ENCODE measurements around the gene MON2.

Gene MON2

GRCh38 chr12:62606654-62607053, 140.0 kb downstream of the MON2 start:
- no peak for DNase-seq (ENCODE audit: low read depth)

GRCh38 chr12:62613081-62613480, 146.5 kb downstream of the MON2 start:
- DNase-seq (ENCODE audit: low read depth): no peak

DNA sequence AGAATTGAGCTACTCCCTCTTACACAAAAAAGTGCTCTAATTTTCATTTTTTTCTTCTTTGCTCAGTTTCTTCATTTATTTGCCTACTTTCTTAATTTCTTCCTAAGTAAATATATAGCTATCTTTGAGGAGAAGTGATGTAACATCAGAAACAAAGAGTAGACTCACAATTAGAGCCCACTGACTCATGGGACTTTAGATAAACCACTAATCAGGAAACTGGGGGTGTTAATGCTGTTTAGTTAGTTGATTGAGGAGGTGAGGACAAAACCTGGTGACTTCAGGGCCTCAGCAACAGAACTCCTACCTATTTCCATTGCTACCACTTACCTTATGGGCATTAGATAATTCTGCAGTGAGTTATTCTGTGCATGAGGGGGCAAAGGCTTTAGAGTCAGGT, 151.7 kb downstream of the MON2 start:
- no peak for DNase-seq (ENCODE audit: low read depth)

- DNase-seq (ENCODE audit: low read depth): no peak
Observed at GRCh38 chr12:62618930-62619329, 152.3 kb downstream of the MON2 start.

GRCh38 chr12:62621101-62621638, 154.5 kb downstream of the MON2 start:
- no peak for DNase-seq (ENCODE audit: low read depth)

GRCh38 chr12:62622177-62622576, 155.6 kb downstream of the MON2 start:
- no peak for DNase-seq (ENCODE audit: low read depth)

GRCh38 chr12:62625228-62625627, 158.6 kb downstream of the MON2 start:
- no peak for DNase-seq (ENCODE audit: low read depth)

DNA sequence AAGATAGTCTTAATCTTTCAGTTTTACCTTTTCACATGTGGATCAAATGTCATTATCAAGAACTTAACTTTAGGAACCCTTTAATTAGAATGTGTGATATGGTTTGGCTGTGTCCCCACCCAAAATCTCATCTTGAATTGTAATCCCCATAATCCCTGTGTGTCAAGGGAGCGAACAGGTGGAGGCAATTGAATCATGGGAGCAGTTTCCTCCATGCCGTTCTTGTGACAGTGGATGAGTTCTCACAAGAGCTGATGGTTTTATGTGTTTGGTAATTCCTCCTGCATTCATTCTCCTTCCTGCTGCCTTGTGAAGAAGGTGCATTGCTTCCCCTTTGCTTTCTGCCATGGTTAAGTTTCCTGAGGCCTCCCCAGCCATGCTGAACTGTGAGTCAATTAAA, 160.6 kb downstream of the MON2 start:
- no peak for DNase-seq (ENCODE audit: low read depth)

DNA sequence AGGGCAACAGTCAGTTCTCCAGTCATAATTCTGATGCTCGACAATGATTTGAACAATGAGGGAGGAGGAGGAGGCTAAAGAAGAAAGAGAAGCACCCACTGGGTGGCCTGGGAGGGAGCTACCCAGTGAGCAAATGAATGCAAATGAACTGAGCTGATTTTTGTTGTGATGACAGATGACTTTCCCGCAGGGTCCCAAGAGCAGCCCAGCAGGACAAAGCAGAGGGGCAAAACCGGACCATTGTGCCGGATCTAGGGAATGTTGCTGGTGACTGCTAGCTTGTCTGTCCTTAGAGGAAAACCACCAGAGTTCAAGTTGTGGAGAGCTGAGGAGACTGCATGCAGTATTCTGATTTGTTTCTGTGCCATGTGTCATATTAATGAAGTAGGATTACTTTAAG, 162.8 kb downstream of the MON2 start:
- DNase-seq (ENCODE audit: low read depth): no peak

DNA sequence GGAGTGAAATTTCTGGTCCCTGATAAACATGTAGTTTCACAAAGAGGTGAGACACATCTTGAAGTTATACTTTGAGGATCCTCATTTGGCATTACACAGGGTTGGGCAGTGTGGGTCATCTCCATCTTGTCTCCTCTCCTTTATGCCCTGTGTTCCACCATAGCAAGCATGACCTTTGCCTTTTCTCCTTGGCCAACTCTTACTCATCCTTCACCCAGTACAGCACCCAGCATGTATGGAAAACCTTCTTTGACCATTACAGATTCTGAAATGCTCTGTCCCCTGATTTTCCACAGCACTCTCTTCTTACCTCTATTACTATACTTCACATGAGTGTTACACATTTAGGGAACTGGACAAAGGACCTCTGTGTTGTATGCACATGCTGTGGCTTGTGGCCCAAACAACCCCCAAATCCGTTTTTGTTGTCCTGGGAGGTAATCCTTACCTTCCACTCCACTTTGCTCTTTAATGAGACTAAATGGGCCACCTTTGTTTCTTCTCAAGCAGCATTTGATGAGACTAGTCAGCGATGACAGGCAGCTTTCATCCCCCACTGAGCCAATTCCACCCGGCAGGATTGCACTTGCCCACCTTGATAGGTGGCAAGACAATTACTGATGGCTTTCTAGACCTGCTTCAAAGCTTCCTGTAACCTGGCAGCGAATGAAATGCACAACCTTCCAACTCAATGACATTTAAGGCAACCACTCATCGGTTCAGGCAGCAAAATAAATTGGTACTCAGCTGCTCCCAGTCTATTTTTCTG, 163.5 kb downstream of the MON2 start:
- DNase-seq (ENCODE audit: low read depth): no peak

DNA sequence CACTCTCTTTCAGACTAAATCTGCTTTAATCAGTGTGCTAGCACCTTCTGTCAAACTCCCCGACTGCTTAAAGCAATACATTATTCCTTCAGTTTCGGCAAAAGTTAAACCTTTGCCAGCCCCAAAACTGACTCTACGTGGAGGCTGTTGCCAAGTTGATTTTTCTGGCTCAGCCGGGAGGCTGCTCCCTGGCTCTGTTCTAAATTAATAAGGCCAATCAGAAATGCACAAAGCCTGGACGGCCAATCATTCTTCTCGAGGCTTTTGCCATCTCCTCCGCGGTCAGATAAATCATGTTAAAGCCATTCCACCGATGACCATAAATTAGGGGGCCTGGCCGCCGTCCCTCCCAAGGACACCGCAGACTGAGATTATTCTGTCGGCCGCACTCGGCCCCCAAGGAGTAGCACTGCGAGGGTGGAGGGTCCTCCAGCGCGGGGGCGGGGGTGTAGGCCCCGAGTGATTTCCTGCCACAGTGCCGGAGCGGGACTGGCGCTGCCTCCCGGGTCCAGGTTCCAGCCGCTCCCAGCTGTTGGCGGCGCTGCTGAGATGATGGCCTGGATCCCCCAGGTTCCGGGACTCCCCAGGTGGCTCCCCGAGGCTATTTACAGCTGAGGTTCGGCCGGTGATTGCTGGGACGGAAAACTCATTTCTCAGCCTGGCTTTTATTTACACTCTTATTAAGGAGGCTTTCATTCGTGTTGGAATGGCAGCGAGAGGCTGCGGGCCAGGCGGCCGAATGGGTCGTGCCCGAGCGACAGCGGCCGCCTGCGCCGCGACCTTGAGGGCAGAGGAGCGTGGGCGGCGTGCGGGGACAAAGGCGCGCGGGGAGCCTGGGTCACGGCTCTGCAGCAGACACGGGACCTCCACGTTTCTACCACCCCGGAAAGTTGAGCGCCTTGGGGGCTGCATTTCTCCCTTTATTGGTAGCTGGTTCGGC, 165.1 kb downstream of the MON2 start:
- peak; percentile 24 for DNase-seq (ENCODE audit: low read depth)

GRCh38 chr12:62632411-62632918, 165.8 kb downstream of the MON2 start:
- DNase-seq (ENCODE audit: low read depth): no peak

GRCh38 chr12:62635649-62636048, 169.0 kb downstream of the MON2 start:
- no peak for DNase-seq (ENCODE audit: low read depth)

DNA sequence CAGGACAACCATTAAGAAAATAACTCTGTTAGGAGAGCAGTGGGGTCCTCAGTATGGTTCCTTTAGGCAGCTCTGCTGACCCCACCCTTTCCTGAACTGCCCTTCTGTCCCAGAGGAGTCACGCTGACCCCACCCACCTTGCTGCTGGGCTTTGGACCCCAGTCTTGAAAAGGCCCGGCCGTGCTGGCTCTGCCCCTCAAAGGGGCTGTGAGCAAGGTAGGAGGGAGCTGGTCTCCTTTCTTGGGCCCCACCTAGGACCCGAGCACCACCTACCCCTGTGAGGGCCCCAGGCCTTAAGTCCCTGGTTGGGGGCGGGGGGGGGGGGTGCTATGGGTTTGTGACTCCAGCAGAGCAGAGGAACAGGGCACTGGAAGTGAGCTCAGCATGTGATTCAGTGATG, 171.1 kb downstream of the MON2 start:
- DNase-seq (ENCODE audit: low read depth): no peak

- DNase-seq (ENCODE audit: low read depth): no peak
Observed at GRCh38 chr12:62640910-62641448, 174.4 kb downstream of the MON2 start.

- DNase-seq (ENCODE audit: low read depth): no peak
Observed at GRCh38 chr12:62642486-62642885, 175.9 kb downstream of the MON2 start.

DNA sequence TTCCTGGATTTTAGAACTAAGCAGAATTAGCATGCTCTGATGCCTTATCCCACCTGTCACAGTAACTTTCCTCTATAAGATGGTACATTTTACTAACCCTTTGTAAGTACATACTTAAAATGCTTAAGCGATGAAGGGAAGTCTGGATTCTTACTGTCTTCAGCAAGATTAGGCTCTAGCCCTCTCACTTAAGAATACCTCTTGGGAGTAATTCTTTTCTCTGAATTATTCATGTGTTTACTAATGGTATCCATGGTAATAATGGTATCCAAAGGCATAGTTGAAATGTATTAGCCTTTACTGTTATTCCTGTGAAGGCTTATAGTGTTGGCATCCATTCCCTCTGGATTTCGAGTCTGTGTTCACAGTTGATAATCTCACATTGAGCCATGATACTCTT, 176.9 kb downstream of the MON2 start:
- DNase-seq (ENCODE audit: low read depth): no peak

DNA sequence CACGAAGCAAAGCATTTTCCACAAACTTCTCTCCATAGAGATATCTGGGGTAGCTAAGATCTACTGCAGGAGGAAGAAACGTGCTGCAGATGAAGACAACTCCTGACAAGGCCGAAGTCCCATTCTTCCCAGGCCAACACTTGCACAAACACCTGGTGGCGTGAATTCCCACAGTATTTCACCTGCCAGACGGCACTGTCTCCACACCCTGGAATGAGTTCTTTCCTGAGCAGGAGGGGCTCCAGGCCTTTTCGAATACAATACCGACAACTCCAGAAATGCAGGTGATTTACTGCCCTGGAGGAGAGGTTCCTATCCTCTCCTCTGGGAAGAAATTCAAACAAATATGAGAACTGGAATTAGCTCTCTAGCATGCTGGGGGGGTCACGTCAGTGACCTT, 179.9 kb downstream of the MON2 start:
- DNase-seq (ENCODE audit: low read depth): no peak

GRCh38 chr12:62647586-62647985, 181.0 kb downstream of the MON2 start:
- DNase-seq (ENCODE audit: low read depth): no peak

- no peak for DNase-seq (ENCODE audit: low read depth)
Observed at GRCh38 chr12:62649412-62650138, 182.9 kb downstream of the MON2 start.
